BE2C (cell line): Measurements from ENCODE around the gene DNAH3.

ENCODE experiments used
- DNase-seq: peaks from one replicate; pipeline ENCODE4 v3.0.0-alpha.2; 2020
- H3K27me3 ChIP-seq: fragments of 250-450 bp; sonication (Bioruptor Pico); 2 replicates; pipeline ENCODE4 v1.5.1; 2020; ENCODE audit warnings: mild to moderate bottlenecking
- H3K36me3 ChIP-seq: fragments of 250-450 bp; sonication (Bioruptor Pico); 2 replicates; pipeline ENCODE4 v1.5.1; 2020; ENCODE audit warnings: mild to moderate bottlenecking
- H3K4me1 ChIP-seq: fragments of 250-450 bp; sonication (Bioruptor Pico); 2 replicates; pipeline ENCODE4 v1.5.1; 2020
- H3K4me3 ChIP-seq: 2 replicates; pipeline ENCODE4 v1.5.1; 2011; ENCODE audit warnings: low read depth, low read length
- H3K9me3 ChIP-seq: fragments of 250-450 bp; sonication (Bioruptor Pico); 2 replicates; pipeline ENCODE4 v1.5.1; 2020
- CTCF ChIP-seq: IDR thresholded peaks from 2 replicates; pipeline ENCODE4 v1.5.1; 2012; ENCODE audit warnings: mild to moderate bottlenecking, low read depth, low read length

DNAH3 gene

DNA sequence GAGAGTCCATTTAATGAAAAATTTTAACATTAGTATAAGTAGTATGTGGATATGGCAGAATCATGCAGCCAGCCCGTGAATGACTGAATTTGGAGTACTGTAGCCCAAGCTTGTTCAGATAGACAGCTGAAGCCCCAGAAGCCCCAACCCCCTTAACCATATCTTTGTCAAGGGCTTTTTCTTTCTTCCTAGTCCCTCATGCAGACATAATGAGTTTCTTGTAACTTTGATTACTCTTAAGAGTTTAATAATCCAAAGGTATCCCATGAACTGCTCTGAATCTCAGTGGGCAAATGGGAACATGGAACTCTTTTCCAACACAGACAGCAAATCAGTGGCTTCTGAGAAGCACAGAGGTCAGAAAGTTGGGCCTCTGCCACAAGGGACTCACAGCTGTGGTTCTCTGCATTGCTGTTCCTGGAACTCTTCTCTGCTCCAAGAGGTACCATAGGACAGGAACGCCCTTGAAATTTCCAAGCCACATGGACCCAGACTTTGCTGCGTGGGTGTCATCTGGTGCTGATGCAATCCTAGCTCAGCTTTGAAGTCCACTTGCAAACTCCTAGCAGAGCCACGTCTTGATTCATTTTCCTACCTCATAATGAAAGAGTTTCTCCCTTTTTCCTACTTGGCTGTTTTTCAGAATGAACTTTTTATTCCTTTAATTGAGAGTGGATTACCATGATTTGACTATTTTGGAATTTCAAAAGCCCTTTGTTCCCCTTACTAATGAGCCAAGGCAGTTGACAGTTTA is 232.0 kb downstream of the DNAH3 start:
- H3K9me3 ChIP-seq, result no peaks in the 10 kb centered on the region
- H3K27me3 ChIP-seq, result no peaks in the 10 kb centered on the region
- H3K4me3 ChIP-seq, result no peak overlapping the region
- 0 out of 2 replicates have a peak, but pooled peaks cover 4% of the 10 kb centered on the region for H3K4me1 ChIP-seq
- no peaks in the 10 kb centered on the region for H3K36me3 ChIP-seq
- TF ChIP-seq CTCF, result no peak
- no peak for DNase-seq

GRCh38 chr16:20916942-20917341 is 233.7 kb downstream of the DNAH3 start:
- no peaks in the 10 kb centered on the region for H3K9me3 ChIP-seq
- no peaks in the 10 kb centered on the region for H3K36me3 ChIP-seq
- 0 out of 2 replicates have a peak, but pooled peaks cover 4% of the 10 kb centered on the region for H3K4me1 ChIP-seq
- H3K27me3 ChIP-seq, result no peaks in the 10 kb centered on the region
- H3K4me3 ChIP-seq, result no peak overlapping the region
- TF ChIP-seq CTCF, result no peak
- DNase-seq, result no peak

DNA sequence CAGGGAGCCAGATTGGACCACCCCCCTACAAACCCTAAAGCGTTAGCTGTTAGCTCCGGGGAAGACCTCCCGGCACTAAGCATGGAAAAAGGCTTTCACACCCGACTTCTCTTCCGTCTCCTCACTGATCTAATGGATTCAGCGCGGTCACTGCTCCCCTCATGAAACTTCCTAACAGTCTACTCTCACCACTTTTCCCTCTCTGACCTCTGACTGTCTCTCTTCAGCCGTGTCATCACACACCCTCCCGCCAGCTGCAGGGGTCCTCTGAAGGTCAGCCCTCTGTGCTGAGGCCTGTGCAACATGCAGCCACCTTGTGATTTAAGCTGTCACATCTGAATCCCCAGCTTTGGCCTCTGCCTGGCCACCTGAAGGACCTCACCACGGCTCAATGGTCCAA is 234.4 kb downstream of the DNAH3 start:
- H3K4me3 ChIP-seq, result no peak overlapping the region
- no peak for TF ChIP-seq CTCF
- H3K27me3 ChIP-seq, result no peaks in the 10 kb centered on the region
- H3K9me3 ChIP-seq, result no peaks in the 10 kb centered on the region
- H3K36me3 ChIP-seq, result no peaks in the 10 kb centered on the region
- no peak for DNase-seq
- H3K4me1 ChIP-seq, result 0 out of 2 replicates have a peak, but pooled peaks cover 4% of the 10 kb centered on the region

GRCh38 chr16:20911361-20911760 is 239.3 kb downstream of the DNAH3 start:
- 0 out of 2 replicates have a peak, but pooled peaks cover 4% of the 10 kb centered on the region for H3K4me1 ChIP-seq
- no peaks in the 10 kb centered on the region for H3K27me3 ChIP-seq
- H3K4me3 ChIP-seq, result no peak overlapping the region
- H3K36me3 ChIP-seq, result no peaks in the 10 kb centered on the region
- DNase-seq, result no peak
- no peak for TF ChIP-seq CTCF
- no peaks in the 10 kb centered on the region for H3K9me3 ChIP-seq

DNA sequence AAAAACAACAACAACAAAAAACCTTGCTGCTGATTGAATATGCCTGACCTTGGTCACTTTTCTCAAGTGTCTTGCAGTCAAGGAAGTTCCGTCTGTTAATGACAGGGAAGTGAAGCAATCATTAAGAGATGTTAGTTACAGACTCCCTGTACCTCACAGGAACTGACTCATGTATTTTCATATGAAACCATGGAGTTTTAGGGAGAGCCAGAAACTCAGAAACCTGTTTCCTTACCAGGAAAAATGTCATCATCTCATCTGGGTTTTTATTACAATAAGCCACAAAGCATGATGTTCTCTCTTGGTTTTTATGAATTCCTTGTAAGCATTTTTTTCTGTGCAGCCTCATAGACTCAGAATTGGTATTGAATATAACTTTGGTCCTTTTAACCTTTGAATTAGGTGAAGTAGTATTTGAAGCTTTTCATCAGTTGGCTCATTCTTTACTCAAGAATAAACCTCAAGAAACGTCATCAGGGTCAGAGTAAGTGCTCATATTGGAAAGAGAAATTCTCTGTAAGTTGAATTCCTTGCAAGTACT is 239.8 kb downstream of the DNAH3 start:
- H3K4me3 ChIP-seq, result no peak overlapping the region
- H3K4me1 ChIP-seq, result 0 out of 2 replicates have a peak, but pooled peaks cover 4% of the 10 kb centered on the region
- H3K27me3 ChIP-seq, result no peaks in the 10 kb centered on the region
- H3K36me3 ChIP-seq, result no peaks in the 10 kb centered on the region
- no peak for DNase-seq
- H3K9me3 ChIP-seq, result no peaks in the 10 kb centered on the region
- TF ChIP-seq CTCF, result no peak
